ENCODE measurements around the gene CIZ1. TPM values are rescaled to one million over a fixed set of nuclear protein-coding genes. Genes with fewer than 3 reads are reported as not detected.
A peak's percentile ranks its signal among the peaks of the same experiment; 100 is the strongest.

Gene CIZ1
- total and polyA plus RNA-seq, 9 of the 15 experiments (the other 6 are each of a cell fraction or from before 2014, with no cell fraction given), result 6.6 to 329 (median 87.8) TPM

GRCh38 chr9:128127990-128128835 lies 63.2 kb downstream of the CIZ1 start (continued):
- TF ChIP-seq JUND (IDR thresholded peaks at IDR 0.05; ENCODE audit: borderline replicate concordance, low read depth, low read length) (peak; percentile 18; the same call in 1 of the 2 replicates), JUND (tag; IDR thresholded peaks at IDR 0.05; ENCODE audit: borderline replicate concordance, low read depth, low read length) (peak; percentile 11; the same call in 1 of the 3 replicates), CREM (IDR thresholded peaks at IDR 0.05; ENCODE audit: low read depth) (peak; percentile 49; the same call in 1 of the 2 replicates), MXD1 (CRISPR knock-in tag; IDR thresholded peaks at IDR 0.05; ENCODE audit: borderline replicate concordance, poor library complexity, severe bottlenecking) (peak; percentile 88), PHB2 (IDR thresholded peaks at IDR 0.05; ENCODE audit: low read depth) (no peak), SMARCB1 (IDR thresholded peaks at IDR 0.05; ENCODE audit: insufficient read length, low read depth) (no peak), XRCC5 (IDR thresholded peaks at IDR 0.05; ENCODE audit: low read depth, low read length) (peak; percentile 74), EP400 (IDR thresholded peaks at IDR 0.05) (peak; percentile 95), SIN3A (IDR thresholded peaks at IDR 0.05; ENCODE audit: borderline replicate concordance in 2 of 2, control insufficient read depth in 1 of 2, low read depth in 2 of 2, low read length in 2 of 2) (peak; percentile 84 to 86; a peak in 3 of 4 replicates), SETDB1 (IDR thresholded peaks at IDR 0.05; ENCODE audit: low read length) (no peak), GABPB1 (CRISPR knock-in tag; IDR thresholded peaks at IDR 0.05) (peak; percentile 81), ZNF511 (CRISPR knock-in tag; IDR thresholded peaks at IDR 0.05) (peak; percentile 43; the same call in 1 of the 2 replicates), IRF1 (CRISPR knock-in tag; IDR thresholded peaks at IDR 0.05; ENCODE audit: borderline replicate concordance) (no peak), USF2 (CRISPR knock-in tag; IDR thresholded peaks at IDR 0.05) (peak; percentile 85), ARID4B (CRISPR knock-in tag; IDR thresholded peaks at IDR 0.05) (peak; percentile 70), TAL1 (IDR thresholded peaks at IDR 0.05) (peak; percentile 28; the same call in 1 of the 2 replicates)

Data from K562 (cell line).